A549 (cell line): ENCODE results near the gene LY6G6C. TPM values are rescaled to one million over a fixed set of nuclear protein-coding genes. Genes with fewer than 3 reads are reported as not detected.

Source experiments
- ATAC-seq, 2 experiments: fragments of 200-7000 bp in 1 of 2; fragments of >200 bp in 1 of 2; cut with Nextera tagmentation in 1 of 2; cut with Tn5 transposase in 1 of 2; 3 replicates each; pipeline versions ENCODE4 v1.8.0 to v1.9.1; 2018 to 2020; ENCODE audit warnings: mild to moderate bottlenecking in 1 of 2, moderate library complexity in 1 of 2
- CTCF ChIA-PET: fragments of 300-600 bp; sonication (Branson Sonifier 250); formaldehyde crosslinking; extraction: SDS; loops from one replicate; lab custom pipeline; 2021; ENCODE audit warnings: antibody characterized with exemption, inconsistent platforms; lab: Yijun Ruan, JAX
- POLR2A ChIA-PET: fragments of 350-600 bp; formaldehyde crosslinking; extraction: SDS; loops from one replicate; lab custom pipeline; 2021; ENCODE audit warnings: antibody characterized with exemption, inconsistent platforms; lab: Yijun Ruan, JAX
- DNase-seq, 2 experiments: peaks; one replicate each; pipeline versions ENCODE4 v3.0.0 to v3.0.0-alpha.2; 2011 to 2016; ENCODE audit warnings: low read depth in 1 of 2, low spot score in 1 of 2
- FAIRE-seq: peaks from 2 replicates; lab custom pipeline; 2011; peaks lifted over from hg19 to GRCh38; lab: Jason Lieb, UNC
- H3K27ac ChIP-seq, 2 experiments: fragments of >200 bp; sonication (Bioruptor Twin); formaldehyde crosslinking; 3 replicates each; pipeline ENCODE4 v1.5.1; 2016 to 2017
- H3K4me1 ChIP-seq: fragments of >200 bp; sonication (Bioruptor Twin); formaldehyde crosslinking; 3 replicates; pipeline ENCODE4 v1.6.1; 2016
- H3K4me2 ChIP-seq: fragments of >200 bp; sonication (Bioruptor Twin); formaldehyde crosslinking; 3 replicates; pipeline ENCODE4 v1.6.1; 2016
- H3K4me3 ChIP-seq: fragments of >200 bp; sonication (Bioruptor Twin); formaldehyde crosslinking; 3 replicates; pipeline ENCODE4 v1.5.1; 2016
- H3K9me3 ChIP-seq: fragments of >200 bp; sonication (Bioruptor Twin); formaldehyde crosslinking; 3 replicates; pipeline ENCODE4 v1.6.1; 2016
- ATOH8 ChIP-seq: fragments of 250-450 bp; sonication (Bioruptor Pico); IDR thresholded peaks from 2 replicates; pipeline ENCODE4 v1.5.0; 2020; ENCODE audit warnings: low read depth, mild to moderate bottlenecking, moderate library complexity
- BHLHE40 ChIP-seq: IDR thresholded peaks from 2 replicates; pipeline ENCODE4 v1.6.1; 2012; ENCODE audit warnings: low read depth, low read length, inconsistent platforms
- CBX2 ChIP-seq: fragments of 200-600 bp; sonication (generic); IDR thresholded peaks from 2 replicates; pipeline ENCODE4 v1.6.1; 2016; ENCODE audit warnings: low read depth, mild to moderate bottlenecking, borderline replicate concordance
- CBX8 ChIP-seq: fragments of 200-600 bp; sonication (generic); IDR thresholded peaks from 2 replicates; pipeline ENCODE4 v1.6.1; 2016
- CHD2 ChIP-seq: fragments of 150-350 bp; IDR thresholded peaks from 2 replicates; pipeline ENCODE4 v1.6.1; 2014; ENCODE audit warnings: low read length; ENCODE audit not compliant: partially characterized antibody
- CHD4 ChIP-seq: fragments of 200-600 bp; sonication (generic); IDR thresholded peaks from 2 replicates; pipeline ENCODE4 v1.6.1; 2016; ENCODE audit warnings: antibody characterized with exemption, mild to moderate bottlenecking, borderline replicate concordance
- E2F6 ChIP-seq: IDR thresholded peaks from 2 replicates; pipeline ENCODE4 v1.6.1; 2012; ENCODE audit warnings: low read depth, borderline replicate concordance
- ELK1 ChIP-seq: fragments of 150-350 bp; IDR thresholded peaks from 2 replicates; pipeline ENCODE4 v1.6.1; 2014; ENCODE audit warnings: low read depth, mild to moderate bottlenecking, low read length
- FOSB ChIP-seq: fragments of 250-450 bp; sonication (Bioruptor Pico); IDR thresholded peaks from 2 replicates; pipeline ENCODE4 v1.5.0; 2020; ENCODE audit warnings: mild to moderate bottlenecking, moderate library complexity
- HDAC2 ChIP-seq: fragments of 200-600 bp; sonication (generic); IDR thresholded peaks from 2 replicates; pipeline ENCODE4 v1.6.1; 2016
- HEYL ChIP-seq: fragments of 250-450 bp; sonication (Bioruptor Pico); IDR thresholded peaks from 2 replicates; pipeline ENCODE4 v1.8.0; 2021; ENCODE audit warnings: mild to moderate bottlenecking, moderate library complexity
- HMGXB4 ChIP-seq: fragments of 250-450 bp; sonication (Bioruptor Pico); IDR thresholded peaks from 2 replicates; pipeline ENCODE4 v1.5.0; 2021; ENCODE audit warnings: mild to moderate bottlenecking, moderate library complexity, borderline replicate concordance
- HOXB13 ChIP-seq: fragments of 250-450 bp; sonication (Bioruptor Pico); IDR thresholded peaks from 2 replicates; pipeline ENCODE4 v1.5.0; 2020; ENCODE audit warnings: low read depth, mild to moderate bottlenecking, moderate library complexity
- HOXB5 ChIP-seq: fragments of 250-450 bp; sonication (Bioruptor Pico); IDR thresholded peaks from 2 replicates; pipeline ENCODE4 v1.5.0; 2020; ENCODE audit warnings: mild to moderate bottlenecking, moderate library complexity
- JUN ChIP-seq, 2 experiments: fragments of >200 bp; sonication (Bioruptor Twin); formaldehyde crosslinking; IDR thresholded peaks; 2 replicates in 1 of 2; 3 replicates in 1 of 2; pipeline ENCODE4 v1.6.1; 2016 to 2017
- JUNB ChIP-seq: fragments of >200 bp; sonication (Bioruptor Twin); formaldehyde crosslinking; IDR thresholded peaks from 2 replicates; pipeline ENCODE4 v1.6.1; 2016
- KDM1A ChIP-seq: fragments of 200-600 bp; sonication (generic); IDR thresholded peaks from 2 replicates; pipeline ENCODE4 v1.6.1; 2016; ENCODE audit warnings: low read depth, mild to moderate bottlenecking
- MAX ChIP-seq: IDR thresholded peaks from 2 replicates; pipeline ENCODE4 v1.6.1; 2012
- MYC ChIP-seq: IDR thresholded peaks from 2 replicates; pipeline ENCODE4 v1.6.1; 2012; ENCODE audit warnings: mild to moderate bottlenecking, inconsistent platforms, low read length, improper control_type of control experiment, borderline replicate concordance
- NFE2L2 ChIP-seq: fragments of 150-350 bp; conservative IDR thresholded peaks from 2 replicates; pipeline ENCODE4 v1.6.1; 2014; ENCODE audit warnings: low read length
- NPAS2 ChIP-seq: fragments of 250-450 bp; sonication (Bioruptor Pico); IDR thresholded peaks from 2 replicates; pipeline ENCODE4 v1.8.0; 2022; ENCODE audit warnings: mild to moderate bottlenecking, moderate library complexity, borderline replicate concordance
- PHF8 ChIP-seq: fragments of 200-600 bp; sonication (generic); IDR thresholded peaks from 2 replicates; pipeline ENCODE4 v1.6.1; 2016; ENCODE audit warnings: low read depth, mild to moderate bottlenecking, antibody characterized with exemption, moderate library complexity, borderline replicate concordance
- POLR2A ChIP-seq: IDR thresholded peaks from 2 replicates; pipeline ENCODE4 v1.6.1; 2012; ENCODE audit warnings: mild to moderate bottlenecking, low read length
- RAD21 ChIP-seq, 2 experiments: fragments of >200 bp in 1 of 2; sonication (Bioruptor Twin) in 1 of 2; formaldehyde crosslinking in 1 of 2; IDR thresholded peaks in 1 of 2; conservative IDR thresholded peaks in 1 of 2; 2 replicates in 1 of 2; 3 replicates in 1 of 2; pipeline ENCODE4 v1.6.1; 2012 to 2018; ENCODE audit warnings: inconsistent platforms in 1 of 2
- RARB ChIP-seq: fragments of 250-450 bp; sonication (Bioruptor Pico); IDR thresholded peaks from 2 replicates; pipeline ENCODE4 v1.8.0; 2021; ENCODE audit warnings: mild to moderate bottlenecking, moderate library complexity
- REST ChIP-seq: fragments of 200-600 bp; sonication (generic); IDR thresholded peaks from 2 replicates; pipeline ENCODE4 v1.6.1; 2016; ENCODE audit warnings: antibody characterized with exemption, mild to moderate bottlenecking, moderate library complexity
- RNF2 ChIP-seq: fragments of 200-600 bp; sonication (generic); IDR thresholded peaks from 2 replicates; pipeline ENCODE4 v1.6.1; 2016; ENCODE audit warnings: low read depth, mild to moderate bottlenecking, antibody characterized with exemption, moderate library complexity, borderline replicate concordance
- TP53 ChIP-seq: fragments of 250-450 bp; sonication (Bioruptor Pico); IDR thresholded peaks from 2 replicates; pipeline ENCODE4 v1.5.0; 2021; ENCODE audit warnings: mild to moderate bottlenecking, moderate library complexity
- USF2 ChIP-seq: fragments of 450-650 bp; IDR thresholded peaks from 2 replicates; pipeline ENCODE4 v1.6.1; 2014; ENCODE audit warnings: antibody characterized with exemption
- ZC3H11A ChIP-seq: fragments of 450-650 bp; IDR thresholded peaks from 2 replicates; pipeline ENCODE4 v1.6.1; 2014; ENCODE audit warnings: antibody characterized with exemption, mild to moderate bottlenecking
- ZSCAN20 ChIP-seq: fragments of 250-450 bp; sonication (Bioruptor Pico); IDR thresholded peaks from 2 replicates; pipeline ENCODE4 v1.8.0; 2022; ENCODE audit warnings: mild to moderate bottlenecking, moderate library complexity
- WGBS: methylation state at CpG from one replicate; pipeline ENCODE4 v1.1.6; 2017; ENCODE audit errors: missing lambda C conversion rate; 5-methylcytosine and 5-hydroxymethylcytosine counted together
- polyA plus RNA-seq, 4 experiments: library from polyadenylated mRNA; depleted of rRNA in 3 of 4; stranded (reverse); fragments of >200 nt; fragmentation: RNase III in 1 of 4; extraction: RNeasy Plus Mini Kit Qiagen cat#74134 plus additional on column Dnase treatment in 1 of 4; gene quantifications; 2 replicates in 3 of 4; 3 replicates in 1 of 4; pipeline ENCODE4 v1.2.3, GENCODE V29; 2011 to 2017

Gene LY6G6C
- polyA plus RNA-seq, 2 of the 4 experiments (the other 2 are of a cell fraction): 0.08 to 0.21 TPM

GRCh38 chr6:31739639-31740396 is 18.3 kb upstream of the LY6G6C start, which contains the start of gene MSH5:
Gene MSH5 (plus strand): TSS chr6:31740005. CDS start chr6:31740467, 462 bp downstream.
- DNase-seq (peak; percentile 92 to 99), FAIRE-seq (no peak), ATAC-seq (peak; percentile 84 to 90)
- ChIA-PET CTCF (interaction anchor here (0.7 to 4.5 kb wide), 9 partner anchors 10 to 78 kb away, joined by 3 to 30 read pairs (median 4); partner anchors contain the start of genes DDAH2 and VARS1), POLR2A (interaction anchor here (0.6 to 1.3 kb wide), 5 partner anchors 10 to 75 kb away, joined by 3 to 5 read pairs (median 4); partner anchors contain the start of genes ABHD16A, HSPA1A and HSPA1L)
- WGBS: under 1% methylated on average over 51 of the region's 58 CpGs
- Histone ChIP-seq H3K9me3 (no peaks in the 10 kb centered on the region), H3K4me2 (peak within 1 kb of the TSS; percentile 99), H3K27ac (peak within 1 kb of the TSS; percentile 94 to 99), H3K4me3 (peak within 1 kb of the TSS; percentile 67), H3K4me1 (peaks cover 42% of the 10 kb centered on the region)
- TF ChIP-seq ZSCAN20 (no peak), ATOH8 (no peak), REST (peak; percentile 74), HOXB5 (CRISPR knock-in tag) (no peak), CBX2 (no peak), KDM1A (no peak), ZC3H11A (no peak), RARB (CRISPR knock-in tag) (no peak), NFE2L2 (no peak), PHF8 (no peak), JUN (IDR thresholded peaks at IDR 0.05) (peak in 1 of 2 experiments; percentile 52; a peak in 1 of 5 replicates), POLR2A (peak; percentile 52), CHD4 (no peak), FOSB (no peak), HEYL (no peak), JUNB (no peak), RAD21 (conservative IDR thresholded peaks at IDR 0.05 in 1 of 2, IDR thresholded peaks at IDR 0.05 in 1 of 2) (no peak), HDAC2 (no peak), CHD2 (peak; percentile 76), HOXB13 (CRISPR knock-in tag) (no peak), NPAS2 (CRISPR knock-in tag) (no peak), E2F6 (peak; percentile 95), HMGXB4 (CRISPR knock-in tag) (no peak), MAX (peak; percentile 97), CBX8 (no peak), TP53 (0 out of 2 replicates have a peak, but pooled peaks have one; percentile 32), RNF2 (no peak), MYC (no peak; the same call in 1 of the 2 replicates), ELK1 (no peak), BHLHE40 (no peak), USF2 (peak; percentile 9; the same call in 1 of the 2 replicates)
